Measurements from ENCODE around the gene GPR45.
A peak's percentile ranks its signal among the peaks of the same experiment; 100 is the strongest.

The GPR45 gene

DNA sequence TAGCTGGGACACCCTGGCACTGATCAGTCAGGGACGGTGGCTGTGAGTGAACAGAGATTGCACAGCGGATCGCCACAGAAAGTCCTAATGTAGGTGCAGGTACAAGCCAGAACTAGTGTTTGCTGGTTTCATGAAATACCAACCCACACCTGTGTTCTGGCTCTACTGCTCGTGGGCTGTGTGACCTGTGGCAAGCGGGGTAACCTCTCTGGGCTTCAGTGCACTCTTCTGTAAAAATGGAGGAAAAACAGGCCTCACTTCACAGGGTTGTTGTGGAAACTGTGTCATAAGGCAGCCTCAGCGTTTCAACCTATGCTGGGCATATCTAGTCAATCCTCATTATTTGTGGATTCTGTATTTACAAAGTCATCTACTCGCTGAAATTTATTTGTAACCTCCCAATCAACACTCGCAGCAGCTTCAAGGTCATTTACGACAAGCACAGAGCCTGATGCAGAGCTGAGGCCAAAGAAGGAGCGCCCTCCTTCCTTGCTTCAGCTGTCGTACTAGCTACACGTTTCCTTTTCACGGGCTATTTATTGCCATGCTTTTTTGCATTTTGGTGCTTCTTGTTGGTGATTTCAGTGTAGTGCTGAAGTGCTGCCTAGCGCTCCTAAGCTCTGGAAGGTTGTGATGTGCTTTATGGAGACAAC lies 30.0 kb downstream of the GPR45 start:
- no peak for TF ChIP-seq POLR2AphosphoS5 (IDR thresholded peaks at IDR 0.05; ENCODE audit: low read depth, low read length)
- no peak for TF ChIP-seq SPI1 (IDR thresholded peaks at IDR 0.05; ENCODE audit: low read depth, low read length)
- TF ChIP-seq POLR2A (IDR thresholded peaks at IDR 0.05; ENCODE audit: low read depth, low read length): no peak
- no peak for TF ChIP-seq POU2F2 (IDR thresholded peaks at IDR 0.05; ENCODE audit: low read depth, low read length)
- TF ChIP-seq TAF1 (IDR thresholded peaks at IDR 0.05; ENCODE audit: low read depth, low read length): no peak
- no peak for TF ChIP-seq PAX5 (IDR thresholded peaks at IDR 0.05; ENCODE audit: insufficient read depth, low read length, severe bottlenecking)
- DNase-seq (ENCODE audit: insufficient read length, low spot score): no peak
- FAIRE-seq: no peak

- FAIRE-seq: no peak
- no peak for TF ChIP-seq SPI1 (IDR thresholded peaks at IDR 0.05; ENCODE audit: low read depth, low read length)
- no peak for TF ChIP-seq POLR2AphosphoS5 (IDR thresholded peaks at IDR 0.05; ENCODE audit: low read depth, low read length)
- TF ChIP-seq POU2F2 (IDR thresholded peaks at IDR 0.05; ENCODE audit: low read depth, low read length): no peak
- TF ChIP-seq TAF1 (IDR thresholded peaks at IDR 0.05; ENCODE audit: low read depth, low read length): no peak
- no peak for TF ChIP-seq POLR2A (IDR thresholded peaks at IDR 0.05; ENCODE audit: low read depth, low read length)
- no peak for TF ChIP-seq PAX5 (IDR thresholded peaks at IDR 0.05; ENCODE audit: insufficient read depth, low read length, severe bottlenecking)
Observed at GRCh38 chr2:105272176-105272575, 30.6 kb downstream of the GPR45 start.

GRCh38 chr2:105274046-105274445 lies 32.5 kb downstream of the GPR45 start:
- no peak for FAIRE-seq
- DNase-seq (ENCODE audit: insufficient read length, low spot score): no peak
- TF ChIP-seq SPI1 (IDR thresholded peaks at IDR 0.05; ENCODE audit: low read depth, low read length) (no peak), POU2F2 (IDR thresholded peaks at IDR 0.05; ENCODE audit: low read depth, low read length) (no peak), POLR2AphosphoS5 (IDR thresholded peaks at IDR 0.05; ENCODE audit: low read depth, low read length) (no peak), POLR2A (IDR thresholded peaks at IDR 0.05; ENCODE audit: low read depth, low read length) (no peak), PAX5 (IDR thresholded peaks at IDR 0.05; ENCODE audit: insufficient read depth, low read length, severe bottlenecking) (no peak), TAF1 (IDR thresholded peaks at IDR 0.05; ENCODE audit: low read depth, low read length) (no peak)

More at GRCh38 chr2:105272176-105272575, 30.6 kb downstream of the GPR45 start:
- no peak for DNase-seq (ENCODE audit: insufficient read length, low spot score)

- DNase-seq (ENCODE audit: insufficient read length, low spot score) (no peak), FAIRE-seq (no peak)
- TF ChIP-seq SPI1 (IDR thresholded peaks at IDR 0.05; ENCODE audit: low read depth, low read length) (no peak), TAF1 (IDR thresholded peaks at IDR 0.05; ENCODE audit: low read depth, low read length) (no peak), POLR2A (IDR thresholded peaks at IDR 0.05; ENCODE audit: low read depth, low read length) (no peak), PAX5 (IDR thresholded peaks at IDR 0.05; ENCODE audit: insufficient read depth, low read length, severe bottlenecking) (no peak), POLR2AphosphoS5 (IDR thresholded peaks at IDR 0.05; ENCODE audit: low read depth, low read length) (no peak), POU2F2 (IDR thresholded peaks at IDR 0.05; ENCODE audit: low read depth, low read length) (no peak)
Observed at GRCh38 chr2:105278654-105279053, 37.1 kb downstream of the GPR45 start.

GRCh38 chr2:105279126-105279525 lies 37.6 kb downstream of the GPR45 start:
- FAIRE-seq (no peak), DNase-seq (ENCODE audit: insufficient read length, low spot score) (no peak)
- TF ChIP-seq PAX5 (IDR thresholded peaks at IDR 0.05; ENCODE audit: insufficient read depth, low read length, severe bottlenecking) (no peak), POLR2AphosphoS5 (IDR thresholded peaks at IDR 0.05; ENCODE audit: low read depth, low read length) (no peak), TAF1 (IDR thresholded peaks at IDR 0.05; ENCODE audit: low read depth, low read length) (no peak), POLR2A (IDR thresholded peaks at IDR 0.05; ENCODE audit: low read depth, low read length) (no peak), SPI1 (IDR thresholded peaks at IDR 0.05; ENCODE audit: low read depth, low read length) (no peak), POU2F2 (IDR thresholded peaks at IDR 0.05; ENCODE audit: low read depth, low read length) (no peak)

GRCh38 chr2:105280281-105280680 lies 38.7 kb downstream of the GPR45 start:
- DNase-seq (ENCODE audit: insufficient read length, low spot score): no peak
- TF ChIP-seq POLR2AphosphoS5 (IDR thresholded peaks at IDR 0.05; ENCODE audit: low read depth, low read length) (no peak), POU2F2 (IDR thresholded peaks at IDR 0.05; ENCODE audit: low read depth, low read length) (no peak), PAX5 (IDR thresholded peaks at IDR 0.05; ENCODE audit: insufficient read depth, low read length, severe bottlenecking) (no peak), SPI1 (IDR thresholded peaks at IDR 0.05; ENCODE audit: low read depth, low read length) (no peak), TAF1 (IDR thresholded peaks at IDR 0.05; ENCODE audit: low read depth, low read length) (no peak), POLR2A (IDR thresholded peaks at IDR 0.05; ENCODE audit: low read depth, low read length) (no peak)
- no peak for FAIRE-seq

DNA sequence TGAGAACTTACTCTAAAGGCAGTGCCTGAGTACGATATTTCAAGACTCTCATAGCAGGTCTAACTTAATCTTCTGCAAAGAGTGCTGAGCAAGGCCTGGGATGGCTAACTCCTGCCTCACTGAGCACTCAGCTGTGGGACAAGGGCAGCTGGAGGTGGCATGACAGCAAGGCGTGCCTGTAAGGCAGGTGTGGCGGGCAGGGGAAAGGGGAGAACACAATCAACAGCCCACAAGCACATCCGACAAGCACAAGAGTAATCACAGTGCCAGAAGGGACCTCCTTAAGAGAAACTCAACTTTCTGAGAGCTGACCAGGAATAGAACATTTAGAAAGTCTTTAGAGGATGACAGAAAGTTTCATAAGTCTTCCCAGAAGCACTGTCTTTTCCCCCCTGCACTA lies 42.0 kb downstream of the GPR45 start:
- no peak for TF ChIP-seq PAX5 (IDR thresholded peaks at IDR 0.05; ENCODE audit: insufficient read depth, low read length, severe bottlenecking)
- no peak for TF ChIP-seq POLR2A (IDR thresholded peaks at IDR 0.05; ENCODE audit: low read depth, low read length)
- TF ChIP-seq SPI1 (IDR thresholded peaks at IDR 0.05; ENCODE audit: low read depth, low read length): no peak
- no peak for TF ChIP-seq POU2F2 (IDR thresholded peaks at IDR 0.05; ENCODE audit: low read depth, low read length)
- no peak for TF ChIP-seq POLR2AphosphoS5 (IDR thresholded peaks at IDR 0.05; ENCODE audit: low read depth, low read length)
- no peak for TF ChIP-seq TAF1 (IDR thresholded peaks at IDR 0.05; ENCODE audit: low read depth, low read length)
- DNase-seq (ENCODE audit: insufficient read length, low spot score) (no peak), FAIRE-seq (no peak)

DNA sequence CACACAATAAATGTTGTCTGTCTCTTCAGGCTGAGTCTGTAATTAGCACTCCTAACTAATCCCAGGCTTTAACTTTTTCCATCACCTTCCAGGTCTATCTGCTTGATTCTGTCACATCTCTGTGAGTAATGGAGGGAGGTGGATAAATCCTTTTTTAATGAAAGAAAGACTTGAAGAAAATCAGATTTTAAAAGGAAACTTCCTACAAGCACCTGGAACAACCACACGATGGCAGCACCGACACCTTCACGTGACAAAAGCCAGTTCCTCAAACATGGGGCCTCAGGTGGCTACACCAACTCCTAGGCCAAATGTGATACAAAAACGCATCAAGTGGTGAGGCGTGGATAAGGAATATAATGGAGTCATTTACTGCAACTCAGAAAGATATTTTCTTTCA lies 46.1 kb downstream of the GPR45 start:
- FAIRE-seq (no peak), DNase-seq (ENCODE audit: insufficient read length, low spot score) (no peak)
- TF ChIP-seq TAF1 (IDR thresholded peaks at IDR 0.05; ENCODE audit: low read depth, low read length): no peak
- peak; percentile 76 for TF ChIP-seq SPI1 (IDR thresholded peaks at IDR 0.05; ENCODE audit: low read depth, low read length)

- TF ChIP-seq POLR2A (IDR thresholded peaks at IDR 0.05; ENCODE audit: low read depth, low read length): no peak
- no peak for TF ChIP-seq SPI1 (IDR thresholded peaks at IDR 0.05; ENCODE audit: low read depth, low read length)
- TF ChIP-seq POLR2AphosphoS5 (IDR thresholded peaks at IDR 0.05; ENCODE audit: low read depth, low read length): no peak
- TF ChIP-seq TAF1 (IDR thresholded peaks at IDR 0.05; ENCODE audit: low read depth, low read length): no peak
- no peak for TF ChIP-seq PAX5 (IDR thresholded peaks at IDR 0.05; ENCODE audit: insufficient read depth, low read length, severe bottlenecking)
- TF ChIP-seq POU2F2 (IDR thresholded peaks at IDR 0.05; ENCODE audit: low read depth, low read length): no peak
- DNase-seq (ENCODE audit: insufficient read length, low spot score): no peak
- FAIRE-seq: no peak
Observed at GRCh38 chr2:105288133-105288532, 46.6 kb downstream of the GPR45 start.

All from GM12891 (cell line).